Endothelial cell of umbilical vein (primary cell): ENCODE measurements around the gene CDH22. TPM values are rescaled to one million over a fixed set of nuclear protein-coding genes. Genes with fewer than 3 reads are reported as not detected.

Experiments
- BruUV-seq: library from RNA; stranded (reverse); fragments of 400-500 nt; replicated peaks from 2 replicates; lab custom pipeline; 2021; lab: Mats Ljungman, UMichigan
- CTCF ChIA-PET: fragments of 300-600, 350-600 bp; sonication (Branson Sonifier 250); formaldehyde crosslinking; loops from one replicate; lab custom pipeline; 2021; ENCODE audit warnings: antibody characterized with exemption, inconsistent platforms; lab: Charles Lee
- POLR2A ChIA-PET: fragments of 300-600, 350-600 bp; sonication (Branson Sonifier 250); formaldehyde crosslinking; loops from one replicate; lab custom pipeline; 2021; ENCODE audit warnings: antibody characterized with exemption, inconsistent platforms; lab: Charles Lee
- DNase-seq: peaks from one replicate; pipeline ENCODE4 v3.0.0-alpha.2; 2011; ENCODE audit warnings: low read depth, low spot score
- FAIRE-seq: peaks from 2 replicates; lab custom pipeline; 2011; peaks lifted over from hg19 to GRCh38; lab: Jason Lieb, UNC
- H2AFZ ChIP-seq: 2 replicates; pipeline ENCODE4 v1.6.0; 2012; ENCODE audit warnings: low read depth, low read length, control low read depth, inconsistent platforms
- H3K27ac ChIP-seq: 2 replicates; pipeline ENCODE4 v1.5.1; 2011; ENCODE audit warnings: low read depth, mild to moderate bottlenecking, control low read depth, low read length, moderate library complexity; ENCODE audit not compliant: insufficient read depth
- H3K27me3 ChIP-seq, 2 experiments: 2 replicates each; pipeline versions ENCODE4 v1.6.0 to v1.6.1; 2011; ENCODE audit warnings: low read length in 2 of 2, mixed read lengths in 1 of 2; ENCODE audit not compliant: control insufficient read depth in 2 of 2, insufficient read depth in 2 of 2
- H3K36me3 ChIP-seq, 2 experiments: 2 replicates in 1 of 2; 3 replicates in 1 of 2; pipeline ENCODE4 v1.5.1; 2011; ENCODE audit warnings: low read length in 2 of 2, mild to moderate bottlenecking in 1 of 2, moderate library complexity in 1 of 2; ENCODE audit not compliant: control insufficient read depth in 2 of 2, insufficient read depth in 2 of 2; ENCODE audit errors: extremely low read depth in 1 of 2
- H3K4me1 ChIP-seq: 3 replicates; pipeline ENCODE4 v1.5.1; 2011; ENCODE audit warnings: mild to moderate bottlenecking, low read length; ENCODE audit not compliant: control insufficient read depth, insufficient read depth; ENCODE audit errors: extremely low read depth
- H3K4me2 ChIP-seq: 2 replicates; pipeline ENCODE4 v1.6.1; 2011; ENCODE audit warnings: low read length, control low read depth, mixed read lengths; ENCODE audit not compliant: insufficient read depth
- H3K4me3 ChIP-seq, 3 experiments: fragments of 200-600 bp in 1 of 3; sonication (generic), shearing (Covaris generic) in 1 of 3; replicated peaks in 1 of 3; 2 replicates each; pipeline ENCODE4 v1.5.1; 2011 to 2016; ENCODE audit warnings: control low read depth in 3 of 3, low read length in 3 of 3, mild to moderate bottlenecking in 2 of 3, inconsistent platforms in 1 of 3, low read depth in 1 of 3, moderate library complexity in 1 of 3; ENCODE audit not compliant: insufficient read depth in 1 of 3
- H3K79me2 ChIP-seq: 2 replicates; pipeline ENCODE4 v1.6.0; 2012; ENCODE audit warnings: low read length, inconsistent platforms; ENCODE audit not compliant: control insufficient read depth, insufficient read depth
- H3K9ac ChIP-seq: replicated peaks from 2 replicates; pipeline ENCODE3; 2011; ENCODE audit warnings: low read length, control low read depth; ENCODE audit not compliant: insufficient read depth; ENCODE audit errors: extremely low read depth
- H3K9me1 ChIP-seq: replicated peaks from 3 replicates; pipeline ENCODE4 v1.6.0; 2011; ENCODE audit warnings: mild to moderate bottlenecking, low read length; ENCODE audit not compliant: control insufficient read depth, insufficient read depth; ENCODE audit errors: extremely low read depth
- H3K9me3 ChIP-seq: replicated peaks from 2 replicates; pipeline ENCODE4 v1.5.1; 2012; ENCODE audit warnings: low read length, inconsistent platforms; ENCODE audit not compliant: control insufficient read depth, insufficient read depth
- H4K20me1 ChIP-seq: replicated peaks from 2 replicates; pipeline ENCODE3; 2011; ENCODE audit warnings: mild to moderate bottlenecking, low read length; ENCODE audit not compliant: control insufficient read depth, insufficient read depth; ENCODE audit errors: extremely low read depth
- EZH2 ChIP-seq: IDR thresholded peaks from 2 replicates; pipeline ENCODE4 v1.6.1; 2012; ENCODE audit warnings: borderline replicate concordance, low read depth, mild to moderate bottlenecking, moderate library complexity, low read length, inconsistent platforms; ENCODE audit not compliant: severe bottlenecking
- FOS ChIP-seq: IDR thresholded peaks from 2 replicates; pipeline ENCODE4 v1.6.1; 2011; ENCODE audit warnings: mild to moderate bottlenecking, low read length, moderate library complexity, borderline replicate concordance; ENCODE audit not compliant: insufficient read depth
- GATA2 ChIP-seq: IDR thresholded peaks from 2 replicates; pipeline ENCODE4 v1.7.0; 2011; ENCODE audit warnings: low read depth, mild to moderate bottlenecking, moderate library complexity, mixed read lengths, low read length; ENCODE audit not compliant: insufficient read length, insufficient read depth
- JUN ChIP-seq: IDR thresholded peaks from 2 replicates; pipeline ENCODE4 v1.6.1; 2011; ENCODE audit warnings: borderline replicate concordance, low read depth; ENCODE audit not compliant: insufficient read length, insufficient read depth
- MYC ChIP-seq: IDR thresholded peaks from one replicate; pipeline ENCODE4 v1.6.1; 2011; ENCODE audit warnings: mild to moderate bottlenecking, low read depth, low read length
- POLR2A ChIP-seq: IDR thresholded peaks from 2 replicates; pipeline ENCODE4 v1.6.1; 2012; ENCODE audit warnings: low read depth, mild to moderate bottlenecking, control low read depth, low read length
- POLR2AphosphoS5 ChIP-seq: IDR thresholded peaks from 2 replicates; pipeline ENCODE4 v1.6.1; 2012; ENCODE audit warnings: low read depth, mild to moderate bottlenecking, control low read depth, low read length, moderate library complexity; ENCODE audit not compliant: insufficient read depth
- dilution Hi-C: fragments of 300-500 bp; cut with MboI; formaldehyde crosslinking; loops from one replicate; pipeline ENCODE4 v1.15.0; 2019; ENCODE audit warnings: low sequenced_read_pairs; ENCODE audit not compliant: extremely low pct_ligation_motif_present
- intact Hi-C: fragments of 100-400 bp; cut with micrococcal nuclease; formaldehyde crosslinking; loops from one replicate; pipeline ENCODE4 v1.10.0; 2022
- polyA plus RNA-seq, 4 experiments: library from polyadenylated mRNA; depleted of rRNA in 3 of 4; stranded (reverse) in 3 of 4; unstranded in 1 of 4; fragments of >200 nt; gene quantifications; 2 replicates each; pipeline versions ENCODE4 v1.2.1 to v1.2.3, GENCODE V29; 2011 to 2012; ENCODE audit warnings: missing spikeins in 1 of 4
- total RNA-seq: library from RNA; stranded (reverse); gene quantifications from 2 replicates; pipeline ENCODE4 v1.2.3, GENCODE V29; 2021
- TF ChIP-seq, protein P1 (sequence below), 2 donors: IDR thresholded peaks; 1 replicate in 1 of 2; 2 replicates in 1 of 2; pipeline ENCODE4 v1.5.1; 2011; ENCODE audit warnings: low read length in 2 of 2, mild to moderate bottlenecking in 2 of 2, moderate library complexity in 2 of 2, control low read depth in 1 of 2, inconsistent platforms in 1 of 2, low read depth in 1 of 2; ENCODE audit not compliant: insufficient read depth in 1 of 2; ENCODE audit errors: extremely low read depth in 1 of 2
- TF ChIP-seq, protein P2 (sequence below): IDR thresholded peaks from 2 replicates; pipeline ENCODE4 v1.6.1; 2011; ENCODE audit not compliant: insufficient read depth, insufficient read length

CDH22 gene
- total and polyA plus RNA-seq, 2 donors (not counting 3 experiments of a cell fraction or from before 2014, with no cell fraction given) = not detected

DNA sequence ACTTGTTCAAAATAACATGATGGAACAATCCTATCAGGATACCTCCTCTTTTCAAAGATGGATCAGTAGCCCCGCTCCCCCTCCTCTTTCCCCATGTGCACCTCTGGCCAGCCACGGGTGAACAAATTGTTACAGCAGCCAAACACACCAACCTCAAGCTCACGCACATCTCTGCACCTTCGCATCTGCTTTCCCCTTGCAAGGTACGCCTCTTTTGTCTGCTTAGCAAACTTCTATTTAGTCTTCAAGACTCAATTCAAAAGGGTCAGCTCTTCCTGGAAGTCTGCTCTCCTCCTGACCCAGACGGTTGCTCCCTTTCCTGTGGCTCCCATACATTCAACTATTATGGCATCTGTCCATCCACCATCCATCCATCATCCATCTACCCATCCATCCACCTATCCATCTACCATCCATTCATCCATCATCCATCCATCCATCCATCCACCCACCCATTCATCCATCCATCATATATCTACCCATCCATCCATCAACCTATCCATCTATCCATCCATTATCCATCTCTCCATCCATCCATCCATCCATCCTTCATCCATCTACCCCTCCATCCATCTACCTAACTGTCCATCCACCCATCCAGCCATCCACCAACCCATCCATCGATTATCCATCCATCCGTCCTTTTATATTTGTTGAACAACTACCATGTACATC, 36.3 kb upstream of the CDH22 start:
- CTCF ChIA-PET = interaction anchor here (1.1 to 2.2 kb wide), 3 partner anchors 38 to 216 kb away, joined by 3 to 4 read pairs (median 3); no protein-coding TSS in a partner anchor
- Histone ChIP-seq H3K9me3 (no peaks in the 10 kb centered on the region), H3K79me2 (no peaks in the 10 kb centered on the region), H3K9ac (no peak overlapping the region), H3K4me3 (no peak overlapping the region), H3K4me2 (no peak overlapping the region), H3K9me1 (no peaks in the 10 kb centered on the region), H3K27me3 (peaks cover 20 to 23% of the 10 kb centered on the region in 2 experiments), H2AFZ (no peak overlapping the region), H3K4me1 (no peaks in the 10 kb centered on the region), H3K36me3 (no peaks in the 10 kb centered on the region), H4K20me1 (no peaks in the 10 kb centered on the region), H3K27ac (no peak overlapping the region)
- POLR2A ChIA-PET = no interaction called here
- intact Hi-C loops (loop anchor here (5.0 kb wide), 1 partner anchor 137 kb away; no protein-coding TSS in a partner anchor), dilution Hi-C loops (no loop called here)
- TF ChIP-seq MYC (no peak), JUN (no peak), POLR2AphosphoS5 (no peak), POLR2A (no peak), EZH2 (no peak), FOS (no peak), GATA2 (no peak)
- TF ChIP-seq, protein P1, sequence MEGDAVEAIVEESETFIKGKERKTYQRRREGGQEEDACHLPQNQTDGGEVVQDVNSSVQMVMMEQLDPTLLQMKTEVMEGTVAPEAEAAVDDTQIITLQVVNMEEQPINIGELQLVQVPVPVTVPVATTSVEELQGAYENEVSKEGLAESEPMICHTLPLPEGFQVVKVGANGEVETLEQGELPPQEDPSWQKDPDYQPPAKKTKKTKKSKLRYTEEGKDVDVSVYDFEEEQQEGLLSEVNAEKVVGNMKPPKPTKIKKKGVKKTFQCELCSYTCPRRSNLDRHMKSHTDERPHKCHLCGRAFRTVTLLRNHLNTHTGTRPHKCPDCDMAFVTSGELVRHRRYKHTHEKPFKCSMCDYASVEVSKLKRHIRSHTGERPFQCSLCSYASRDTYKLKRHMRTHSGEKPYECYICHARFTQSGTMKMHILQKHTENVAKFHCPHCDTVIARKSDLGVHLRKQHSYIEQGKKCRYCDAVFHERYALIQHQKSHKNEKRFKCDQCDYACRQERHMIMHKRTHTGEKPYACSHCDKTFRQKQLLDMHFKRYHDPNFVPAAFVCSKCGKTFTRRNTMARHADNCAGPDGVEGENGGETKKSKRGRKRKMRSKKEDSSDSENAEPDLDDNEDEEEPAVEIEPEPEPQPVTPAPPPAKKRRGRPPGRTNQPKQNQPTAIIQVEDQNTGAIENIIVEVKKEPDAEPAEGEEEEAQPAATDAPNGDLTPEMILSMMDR (IDR thresholded peaks at IDR 0.05; ENCODE audit: extremely low read depth in 1 of 2, insufficient read depth in 1 of 2, low read depth in 1 of 2, low read length in 2 of 2) = no peak
- TF ChIP-seq, protein P2, sequence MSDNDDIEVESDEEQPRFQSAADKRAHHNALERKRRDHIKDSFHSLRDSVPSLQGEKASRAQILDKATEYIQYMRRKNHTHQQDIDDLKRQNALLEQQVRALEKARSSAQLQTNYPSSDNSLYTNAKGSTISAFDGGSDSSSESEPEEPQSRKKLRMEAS = no peak
- no TSS peak for BruUV-seq
- DNase-seq (no peak), FAIRE-seq (no peak)
